Measurements from ENCODE around the gene CDC25B. TPM values are rescaled to one million over a fixed set of nuclear protein-coding genes. Genes with fewer than 3 reads are reported as not detected.
"Not testable (repeated sequence)": the region's sequence is repeated elsewhere in the genome, so short reads cannot be mapped to it uniquely, and the experiment has no call there.

The CDC25B gene
- total RNA-seq, 1 donor = 8.3 TPM

GRCh38 chr20:3821996-3822395, 25.9 kb downstream of the CDC25B start:
- DNase-seq (ENCODE audit: low read depth in 2 of 3, low spot score in 2 of 3) = no peak

DNA sequence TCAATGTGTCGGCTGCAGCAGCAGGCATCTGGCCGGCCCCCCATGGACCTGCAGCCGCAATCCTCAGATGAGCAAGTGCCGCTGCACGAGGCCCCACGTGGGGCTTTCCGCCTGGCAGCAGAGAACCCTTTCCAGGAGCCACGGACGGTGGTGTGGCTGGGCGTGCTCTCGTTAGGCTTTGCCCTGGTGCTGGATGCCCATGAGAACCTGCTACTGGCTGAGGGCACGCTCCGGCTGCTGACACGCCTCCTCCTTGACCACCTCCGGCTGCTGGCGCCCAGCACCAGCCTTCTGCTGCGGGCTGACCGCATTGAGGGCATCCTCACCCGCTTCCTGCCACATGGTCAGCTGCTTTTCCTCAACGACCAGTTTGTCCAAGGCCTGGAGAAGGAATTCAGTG, 27.8 kb downstream of the CDC25B start:
- DNase-seq (ENCODE audit: low read depth in 2 of 3, low spot score in 2 of 3) = no peak

DNA sequence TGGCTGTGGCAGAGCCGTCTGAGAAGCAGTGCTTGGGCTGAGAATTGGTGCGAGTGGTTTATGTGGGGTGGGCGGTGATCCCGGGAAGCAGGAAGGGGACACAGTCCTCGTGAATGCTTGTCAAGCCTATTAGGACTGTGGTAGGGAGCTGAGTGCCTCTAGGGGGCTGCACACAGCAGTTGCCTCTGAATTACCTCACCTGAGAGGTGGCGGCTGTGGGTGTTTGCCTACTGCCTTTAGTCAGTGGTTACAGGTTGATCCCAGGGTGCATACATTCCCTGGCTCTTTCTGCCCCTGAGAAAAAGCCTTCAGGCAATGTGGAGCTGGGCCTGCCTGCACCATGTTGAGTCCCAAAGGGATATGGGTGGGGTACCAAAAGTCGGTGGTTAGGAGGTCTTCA, 29.4 kb downstream of the CDC25B start:
- DNase-seq (ENCODE audit: low read depth in 2 of 3, low spot score in 2 of 3) = no peak

- no peak for DNase-seq (ENCODE audit: low read depth in 2 of 3, low spot score in 2 of 3)
These were observed 30.3 kb downstream of the CDC25B start for GRCh38 chr20:3826420-3826819.

- no peak for DNase-seq (ENCODE audit: low read depth in 2 of 3, low spot score in 2 of 3)
These were observed 32.7 kb downstream of the CDC25B start for GRCh38 chr20:3828798-3829197.

GRCh38 chr20:3829891-3830290, 33.8 kb downstream of the CDC25B start:
- DNase-seq (ENCODE audit: low read depth in 2 of 3, low spot score in 2 of 3) = not testable (repeated sequence)

DNA sequence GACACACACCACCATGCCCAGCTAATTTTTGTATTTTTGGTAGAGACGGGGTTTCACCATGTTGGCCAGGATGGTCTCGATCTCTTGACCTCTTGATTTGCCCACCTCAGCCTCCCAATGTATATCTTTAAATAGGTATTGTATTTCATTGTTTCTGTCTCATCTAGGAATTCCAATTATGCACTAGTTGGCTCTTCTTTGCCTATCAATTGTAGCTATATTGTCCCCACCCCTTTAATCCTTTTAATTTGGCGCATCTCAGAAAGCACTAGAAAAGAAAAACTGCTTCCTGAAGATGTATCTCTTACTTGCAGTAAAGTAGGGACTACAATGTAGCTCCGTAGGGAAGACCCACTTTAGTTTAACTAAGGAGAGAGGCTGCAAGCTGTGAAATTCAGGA, 40.0 kb downstream of the CDC25B start:
- no peak for DNase-seq (ENCODE audit: low read depth in 2 of 3, low spot score in 2 of 3)

- DNase-seq (ENCODE audit: low read depth in 2 of 3, low spot score in 2 of 3) = peak in 2 of 3 donors; percentile 72 to 92
These were observed 43.2 kb downstream of the CDC25B start for GRCh38 chr20:3839328-3839727.

- not testable (repeated sequence) for DNase-seq (ENCODE audit: low read depth in 2 of 3, low spot score in 2 of 3)
These were observed 44.1 kb downstream of the CDC25B start for GRCh38 chr20:3840201-3840600.

DNA sequence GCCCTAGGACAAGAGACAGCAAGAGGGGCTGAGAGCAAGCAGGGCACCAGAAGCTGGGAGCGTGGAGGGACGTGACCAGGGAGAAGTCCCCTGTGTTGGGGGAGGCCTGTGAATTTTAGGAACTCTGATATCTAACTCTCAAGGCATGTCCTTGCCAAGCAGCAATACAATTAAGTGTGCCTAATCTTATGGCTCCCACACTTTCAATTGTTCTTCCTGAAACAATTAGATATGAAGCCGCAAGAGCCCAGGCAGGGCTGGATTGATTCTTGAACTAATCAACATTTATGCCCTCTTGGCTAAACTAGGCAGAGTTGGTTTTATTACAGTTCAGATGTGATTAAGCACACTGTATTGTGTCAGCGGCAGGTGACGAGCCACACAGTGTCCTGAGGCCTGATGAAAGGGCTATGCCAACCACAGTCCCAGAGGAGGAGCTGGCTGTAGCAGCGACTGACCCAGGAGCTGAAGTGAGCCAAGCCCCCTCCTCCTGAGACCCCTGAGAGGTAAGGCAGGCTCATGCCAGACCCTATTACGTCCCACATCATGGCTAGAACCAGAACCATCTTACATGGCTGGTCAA, 46.3 kb downstream of the CDC25B start:
- peak in 2 of 3 donors; percentile 49 to 69 for DNase-seq (ENCODE audit: low read depth in 2 of 3, low spot score in 2 of 3)

GRCh38 chr20:3843490-3843889, 47.4 kb downstream of the CDC25B start:
- peak in 2 of 3 donors; percentile 31 to 42 for DNase-seq (ENCODE audit: low read depth in 2 of 3, low spot score in 2 of 3)

GRCh38 chr20:3843990-3844619, 48.0 kb downstream of the CDC25B start:
- not testable (repeated sequence) for DNase-seq (ENCODE audit: low read depth in 2 of 3, low spot score in 2 of 3)

GRCh38 chr20:3846378-3846739, 50.2 kb downstream of the CDC25B start:
- DNase-seq (ENCODE audit: low read depth in 2 of 3, low spot score in 2 of 3) = no peak

DNA sequence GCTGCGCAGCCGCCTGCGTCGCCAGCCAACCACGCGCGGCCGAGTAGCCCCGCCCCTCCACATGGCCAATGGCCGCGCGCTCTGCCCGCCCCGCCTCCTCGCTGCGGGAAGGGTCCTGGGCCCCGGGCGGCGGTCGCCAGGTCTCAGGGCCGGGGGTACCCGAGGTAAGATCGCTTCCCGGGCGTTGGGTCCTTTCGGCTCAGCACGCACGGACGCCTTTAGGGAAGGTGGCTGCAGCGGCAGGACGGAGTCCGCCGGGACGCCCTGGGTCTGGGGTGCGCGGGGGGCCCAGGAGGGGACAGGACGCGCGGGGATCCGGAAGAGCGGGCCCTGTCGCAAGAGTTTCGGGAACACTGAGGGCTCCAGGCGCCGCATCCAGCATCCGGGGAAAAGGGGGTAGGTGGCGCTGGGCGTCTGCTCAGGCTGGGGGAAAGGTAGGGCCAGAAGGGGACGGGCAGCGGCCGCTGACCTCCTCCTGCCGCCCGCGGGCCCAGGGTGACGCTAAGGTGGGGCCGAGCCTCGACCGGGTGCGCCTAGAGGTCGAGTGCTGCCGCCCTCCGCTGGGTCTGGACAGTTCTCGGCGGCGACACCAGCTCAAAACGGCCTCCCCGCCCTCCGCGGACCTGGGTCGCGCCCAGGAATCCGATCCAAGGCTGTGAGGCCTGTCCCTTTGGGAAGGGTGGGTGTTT, 50.8 kb downstream of the CDC25B start, which contains the start of gene MAVS:
TSS of gene MAVS (plus strand) at position 95 of the 689 bp plus-strand sequence. CDS start 7,791 bp downstream, outside the sequence.
- peak; percentile 63 to 84 (median 83) for DNase-seq (ENCODE audit: low read depth in 2 of 3, low spot score in 2 of 3)

- DNase-seq (ENCODE audit: low read depth in 2 of 3, low spot score in 2 of 3) = peak in 1 of 3 donors; percentile 4
These were observed 51.4 kb downstream of the CDC25B start for GRCh38 chr20:3847429-3847940.

GRCh38 chr20:3848565-3848964, 52.5 kb downstream of the CDC25B start:
- DNase-seq (ENCODE audit: low read depth in 2 of 3, low spot score in 2 of 3) = no peak

- DNase-seq (ENCODE audit: low read depth in 2 of 3, low spot score in 2 of 3) = no peak
These were observed 58.4 kb downstream of the CDC25B start for GRCh38 chr20:3854462-3854871.

Other genes starting within 250 kb of the CDC25B start
- gene GFRA4, start 132.9 kb upstream of the CDC25B start, total RNA-seq = not detected
- not detected for gene ADAM33, start 114.3 kb upstream of the CDC25B start, total RNA-seq
- under 0.01 TPM for gene SIGLEC1, start 83.7 kb upstream of the CDC25B start, total RNA-seq
- gene HSPA12B, start 63.6 kb upstream of the CDC25B start, total RNA-seq = under 0.01 TPM
- gene ADISSP, start 28.6 kb upstream of the CDC25B start, total RNA-seq = 40.9 TPM
- under 0.01 TPM for gene SPEF1, start 14.9 kb upstream of the CDC25B start, total RNA-seq
- 65.2 TPM for gene CENPB, start 9.6 kb upstream of the CDC25B start, total RNA-seq
- gene AP5S1, start 24.2 kb downstream of the CDC25B start, total RNA-seq = 25.9 TPM
- 21.0 TPM for gene MAVS, start 50.5 kb downstream of the CDC25B start, total RNA-seq
- 30.7 TPM for gene PANK2, start 93.1 kb downstream of the CDC25B start, total RNA-seq
- gene RNF24, start 219.2 kb downstream of the CDC25B start, total RNA-seq = 43.9 TPM